NCI-H187 treated with DMSO at 0.1 percent for 48 hours (cell line): ENCODE data around the gene RPL7L1.
"Not testable (repeated sequence)": the region's sequence is repeated elsewhere in the genome, so short reads cannot be mapped to it uniquely, and the experiment has no call there.

Experiments used
- DNase-seq: peaks from one replicate; lab custom pipeline; 2025; lab: John Stamatoyannopoulos, UW

Gene RPL7L1

GRCh38 chr6:42891199-42891722, 11.8 kb downstream of the RPL7L1 start:
- DNase-seq = no peak

DNA sequence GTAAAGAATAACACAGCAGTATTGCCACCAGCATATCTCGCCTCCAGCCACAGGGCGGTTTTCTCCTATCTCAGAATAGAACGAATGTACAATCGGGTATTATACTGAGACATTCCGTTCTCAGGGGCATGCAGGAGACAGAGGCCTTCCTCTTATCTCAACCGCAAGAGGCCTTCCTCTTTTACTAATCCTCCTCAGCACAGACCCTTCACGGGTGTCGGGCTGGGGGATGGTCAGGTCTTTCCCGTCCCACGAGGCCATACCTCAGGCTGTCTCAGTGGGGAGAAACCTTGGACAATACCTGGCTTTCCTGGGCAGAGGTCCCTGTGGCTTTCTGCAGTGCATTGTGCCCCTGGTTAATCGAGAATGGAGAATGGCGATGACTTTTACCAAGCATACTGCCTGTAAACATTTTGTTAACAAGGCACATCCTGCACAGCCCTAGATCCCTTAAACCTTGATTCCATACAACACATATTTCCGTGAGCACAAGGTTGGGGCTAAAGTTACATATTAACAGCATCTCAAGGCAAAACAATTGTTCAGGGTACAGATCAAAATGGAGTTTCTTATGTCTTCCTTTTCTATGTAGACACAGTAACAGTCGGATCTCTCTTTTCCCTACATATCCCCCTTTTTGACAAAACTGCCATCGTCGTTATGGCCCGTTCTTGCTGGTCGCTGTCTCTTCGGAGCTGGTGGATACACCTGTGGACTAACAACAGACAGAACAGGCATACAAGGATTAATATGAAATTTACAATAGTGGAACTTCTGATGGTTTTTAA, 14.8 kb downstream of the RPL7L1 start:
- DNase-seq = not testable (repeated sequence)

GRCh38 chr6:42896178-42896719, 16.8 kb downstream of the RPL7L1 start:
- DNase-seq = no peak

DNA sequence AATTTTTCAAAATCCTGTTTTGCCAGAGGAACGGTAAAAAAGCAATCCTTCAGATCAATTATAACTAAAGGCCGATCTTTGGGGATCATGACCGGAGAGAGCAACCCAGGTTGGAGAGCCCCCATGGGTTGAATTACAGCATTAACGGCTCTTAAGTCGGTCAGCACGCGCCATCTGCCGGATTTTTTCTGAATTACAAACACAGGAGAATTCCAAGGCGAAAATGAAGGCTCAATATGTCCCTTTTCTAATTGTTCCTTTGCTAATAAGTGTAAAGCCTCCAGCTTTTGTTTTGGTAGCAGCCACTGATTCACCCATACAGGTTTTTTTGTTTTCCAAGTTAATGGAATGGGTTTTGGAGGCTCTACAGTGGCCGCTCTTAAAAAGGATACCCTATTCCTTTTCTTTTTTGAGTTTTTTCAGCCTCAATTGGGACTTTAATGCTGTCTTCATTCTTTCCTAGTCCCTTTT, 19.5 kb downstream of the RPL7L1 start:
- no peak for DNase-seq

DNA sequence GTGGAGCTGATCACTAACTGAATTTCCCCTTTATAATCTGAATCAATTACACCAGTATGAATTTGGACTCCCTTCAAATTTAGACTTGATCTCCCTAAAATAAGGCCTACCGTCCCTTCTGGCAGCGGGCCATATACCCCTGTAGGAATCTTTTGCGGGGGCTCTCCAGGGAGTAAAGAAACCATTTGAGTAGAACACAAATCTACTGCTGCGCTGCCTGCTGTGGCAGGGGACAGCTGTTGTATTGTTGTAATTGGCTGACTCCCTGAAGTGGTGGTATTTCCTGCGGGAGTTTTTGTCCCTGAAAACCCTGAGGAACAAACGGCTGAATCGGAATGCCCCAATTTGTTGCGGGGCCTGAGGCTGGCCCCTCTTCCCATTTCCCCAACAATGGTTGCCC, 20.5 kb downstream of the RPL7L1 start:
- DNase-seq = no peak

DNA sequence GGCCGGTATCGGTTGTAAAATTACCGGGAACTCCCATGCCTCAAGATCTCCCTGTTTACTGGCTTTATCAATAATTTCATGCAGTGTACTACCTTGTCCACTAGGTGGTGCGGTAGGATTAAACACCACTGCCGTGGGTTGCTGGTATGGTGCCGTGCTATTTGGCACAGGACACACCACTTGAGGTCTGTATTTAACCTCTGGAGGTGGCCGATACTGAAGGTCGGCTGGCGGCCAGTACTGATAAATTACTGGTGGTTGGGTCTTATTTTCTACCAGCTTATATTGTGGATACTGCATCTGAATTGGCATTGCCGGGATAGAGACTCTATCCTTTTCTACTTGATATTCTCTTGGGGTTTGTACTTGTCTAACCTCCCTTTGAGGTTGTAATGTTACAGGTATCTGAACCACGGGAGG, 22.1 kb downstream of the RPL7L1 start:
- DNase-seq = peak; percentile 61

DNA sequence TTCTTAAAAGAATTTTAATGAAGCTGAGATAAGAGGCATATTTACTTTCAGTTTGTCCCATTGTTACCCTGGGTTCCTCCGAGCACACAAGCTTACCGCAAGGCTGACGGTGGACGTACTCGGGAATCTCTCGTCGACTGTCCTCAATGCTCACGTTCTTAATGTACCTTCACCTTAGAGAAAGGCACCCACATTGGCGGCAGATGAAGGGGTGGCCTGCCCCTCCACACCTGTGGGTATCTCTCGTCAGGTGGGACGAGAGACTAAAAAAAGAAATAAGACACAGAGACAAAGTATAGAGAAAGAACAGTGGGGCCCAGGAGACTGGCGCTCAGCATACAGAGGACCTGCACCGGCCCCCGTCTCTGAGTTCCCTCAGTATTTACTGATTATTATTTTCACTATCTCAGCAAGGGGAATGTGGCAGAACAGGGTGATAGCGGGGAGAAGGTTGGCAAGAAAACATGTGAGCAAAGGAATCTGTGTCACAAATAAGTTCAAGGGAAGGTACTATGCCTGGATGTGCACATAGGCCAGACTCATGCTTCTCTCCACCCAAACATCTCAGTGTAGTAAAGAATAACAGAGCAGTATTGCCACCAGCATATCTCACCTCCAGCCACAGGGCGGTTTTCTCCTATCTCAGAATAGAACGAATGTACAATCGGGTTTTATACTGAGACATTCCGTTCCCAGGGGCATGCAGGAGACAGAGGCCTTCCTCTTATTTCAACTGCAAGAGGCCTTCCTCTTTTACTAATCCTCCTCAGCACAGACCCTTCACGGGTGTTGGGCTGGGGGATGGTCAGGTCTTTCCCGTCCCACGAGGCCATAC, 23.2 kb downstream of the RPL7L1 start:
- not testable (repeated sequence) for DNase-seq

DNA sequence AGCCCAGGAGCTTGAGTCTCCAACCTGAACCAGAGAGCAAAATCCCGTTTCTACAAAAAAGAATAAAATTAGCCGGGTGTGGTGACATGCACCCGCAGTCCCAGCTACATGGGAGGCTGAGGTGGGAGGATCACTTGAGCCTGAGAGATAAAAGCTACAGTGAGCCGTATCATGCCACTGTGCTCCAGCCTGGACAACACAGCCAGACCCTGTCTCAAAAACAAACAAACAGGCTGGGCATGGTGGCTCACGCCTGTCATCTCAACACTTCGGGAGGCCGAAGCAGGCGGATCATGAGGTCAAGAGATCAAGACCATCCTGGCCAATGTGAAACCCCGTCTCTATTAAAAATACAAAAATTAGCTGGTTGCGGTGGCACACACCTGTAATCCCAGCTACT, 25.1 kb downstream of the RPL7L1 start:
- no peak for DNase-seq

DNA sequence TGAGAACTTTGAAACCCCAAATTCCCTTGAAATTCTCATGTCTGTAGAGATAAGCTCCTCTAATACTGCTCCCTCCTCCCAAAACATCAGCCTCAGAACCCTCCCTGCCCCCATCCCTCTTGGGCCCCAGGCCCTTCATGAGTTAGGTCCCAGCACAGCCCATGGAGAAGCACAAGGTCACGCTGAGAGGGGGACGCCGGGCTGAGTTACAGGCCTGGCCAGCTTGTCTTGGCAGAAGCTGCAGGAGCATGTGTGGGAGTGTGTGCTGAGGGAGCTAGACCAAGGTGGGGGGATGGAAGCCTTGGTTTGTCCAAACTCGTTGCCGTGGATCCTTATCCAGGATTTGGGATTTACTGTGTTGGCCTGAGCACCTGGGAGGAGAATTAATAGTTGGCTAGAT, 27.9 kb downstream of the RPL7L1 start:
- DNase-seq = no peak

- no peak for DNase-seq
Measured at GRCh38 chr6:42909835-42910234, 30.4 kb downstream of the RPL7L1 start.

DNA sequence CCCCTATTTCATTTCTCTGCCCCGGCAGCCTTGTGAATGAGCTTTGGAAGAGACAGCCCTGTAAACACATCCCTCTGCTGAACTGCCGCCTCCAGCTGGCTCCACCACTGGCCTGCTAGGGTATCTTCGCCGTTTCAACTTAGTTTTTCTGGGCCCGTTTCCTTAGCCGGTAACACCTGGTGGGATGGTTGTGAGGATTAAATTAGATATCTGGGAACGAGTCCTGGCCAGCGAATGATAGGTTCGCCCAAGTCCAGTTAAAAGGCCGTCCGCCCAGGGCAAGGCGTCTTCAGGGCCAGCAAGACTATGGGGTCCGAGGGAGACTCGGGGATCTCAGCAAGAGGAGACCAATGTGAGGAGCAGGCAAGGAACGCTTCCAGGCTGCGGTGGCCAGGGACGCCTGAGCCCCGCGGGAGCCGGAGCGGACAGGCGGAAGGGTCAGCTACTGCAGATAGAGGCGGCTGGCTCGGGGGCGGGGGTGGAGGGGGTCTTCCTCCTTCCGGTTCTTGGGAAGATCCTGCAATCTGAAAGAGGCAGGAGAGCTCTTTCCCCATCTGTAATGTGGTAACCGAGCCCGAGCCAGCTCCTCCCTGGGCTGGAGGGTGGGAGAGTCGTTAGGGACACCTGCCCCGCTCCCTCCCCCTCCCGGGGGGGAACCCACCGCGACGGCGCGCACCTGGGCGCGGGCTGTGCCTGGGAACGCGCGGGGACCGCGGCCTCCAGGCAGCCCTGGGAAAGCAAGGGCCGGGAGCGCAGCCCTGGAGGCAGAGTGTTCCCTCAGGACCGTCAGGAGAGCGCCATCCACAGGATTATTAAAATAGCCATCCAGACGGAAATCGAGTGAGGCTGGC, 32.0 kb downstream of the RPL7L1 start:
- DNase-seq = no peak

DNA sequence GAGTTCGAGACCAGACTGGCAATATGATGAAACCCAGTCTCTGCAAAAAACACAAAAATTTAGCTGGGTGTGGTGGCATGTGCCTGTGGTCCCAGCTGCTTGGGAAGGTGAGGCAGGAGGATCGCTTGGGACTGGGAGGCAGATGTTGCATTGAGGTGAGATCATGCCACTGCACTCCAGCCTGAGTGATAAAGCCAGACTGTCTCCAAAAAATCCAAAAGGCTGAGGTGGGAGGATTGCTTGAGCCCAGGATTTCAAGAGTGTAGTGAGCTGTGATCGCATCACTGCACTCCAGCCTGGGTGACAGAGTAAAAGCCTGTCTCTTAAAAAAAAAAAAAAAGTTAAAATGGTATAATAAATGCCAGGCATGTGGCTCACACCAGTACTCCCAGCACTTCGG, 35.1 kb downstream of the RPL7L1 start:
- no peak for DNase-seq

GRCh38 chr6:42915732-42916131, 36.3 kb downstream of the RPL7L1 start, which contains the start of gene PTCRA:
Gene PTCRA, plus strand, starts transcription at chr6:42916053. Its CDS starts 17 bp downstream, at chr6:42916070.
- DNase-seq = no peak

GRCh38 chr6:42916288-42916687, 36.9 kb downstream of the RPL7L1 start:
- no peak for DNase-seq

GRCh38 chr6:42921801-42922200, 42.4 kb downstream of the RPL7L1 start:
- DNase-seq = no peak

DNA sequence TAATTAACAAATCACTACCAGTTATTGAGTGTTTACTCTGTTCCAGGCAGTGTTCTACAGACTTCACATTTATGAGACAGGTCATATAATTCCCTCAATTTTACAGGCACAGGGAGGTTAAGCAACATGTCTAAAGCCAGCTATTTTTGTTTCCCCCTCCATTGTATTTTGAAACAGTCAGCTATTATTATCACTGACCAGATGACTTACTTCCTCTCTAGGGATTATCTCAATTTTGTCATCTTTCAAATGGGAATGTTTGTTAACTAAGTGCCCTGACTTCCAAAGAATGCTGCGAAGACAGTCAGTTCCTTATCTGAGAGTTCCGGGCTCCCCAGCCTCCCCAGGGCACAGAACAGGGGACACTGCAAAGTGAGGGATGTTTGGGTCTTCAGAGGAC, 44.2 kb downstream of the RPL7L1 start:
- no peak for DNase-seq

- no peak for DNase-seq
Measured at GRCh38 chr6:42925248-42925857, 45.9 kb downstream of the RPL7L1 start.

- peak; percentile 90 for DNase-seq
Measured at GRCh38 chr6:42928986-42929820, 49.8 kb downstream of the RPL7L1 start, which contains the start of gene CNPY3. Gene CNPY3, plus strand, starts transcription at chr6:42929480. Its CDS starts 91 bp downstream, at chr6:42929571.

DNA sequence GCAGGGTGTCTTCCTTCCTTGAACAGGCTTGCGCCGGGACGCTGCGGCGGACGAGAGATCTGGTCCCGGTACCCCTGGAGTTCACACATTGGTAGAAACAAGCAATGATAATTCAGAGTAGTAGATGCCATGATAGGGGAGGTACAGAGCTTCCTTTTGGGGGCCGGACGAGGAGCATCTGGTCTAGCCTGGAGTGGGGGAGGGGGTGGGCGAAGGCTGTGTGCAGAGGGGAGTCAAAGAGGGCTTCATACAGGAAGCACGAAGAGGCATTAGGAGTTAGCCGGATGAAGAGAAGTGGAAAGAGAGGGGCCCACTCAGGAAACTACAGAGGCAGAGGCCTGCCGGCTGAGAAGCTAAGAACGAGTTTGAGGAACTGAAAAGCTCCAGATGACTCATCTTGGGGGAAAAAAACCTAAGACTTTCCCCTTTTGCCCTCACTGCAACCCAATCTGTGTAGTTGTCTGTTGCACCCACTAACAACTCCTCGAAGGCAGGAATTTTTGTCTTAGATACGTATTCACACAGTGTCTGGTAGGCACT, 50.5 kb downstream of the RPL7L1 start:
- DNase-seq = no peak

- DNase-seq = no peak
Measured at GRCh38 chr6:42932412-42932811, 53.0 kb downstream of the RPL7L1 start.
